GM18499 (cell line): Measurements from ENCODE around the gene CDKAL1.

Source experiments
- ATAC-seq: cut with Tn5 transposase; IDR thresholded peaks from one replicate; pipeline ENCODE4 v1.9.1; 2021; ENCODE audit warnings: moderate number of reproducible peaks; ENCODE audit not compliant: insufficient read depth, unreplicated experiment

The CDKAL1 gene

DNA sequence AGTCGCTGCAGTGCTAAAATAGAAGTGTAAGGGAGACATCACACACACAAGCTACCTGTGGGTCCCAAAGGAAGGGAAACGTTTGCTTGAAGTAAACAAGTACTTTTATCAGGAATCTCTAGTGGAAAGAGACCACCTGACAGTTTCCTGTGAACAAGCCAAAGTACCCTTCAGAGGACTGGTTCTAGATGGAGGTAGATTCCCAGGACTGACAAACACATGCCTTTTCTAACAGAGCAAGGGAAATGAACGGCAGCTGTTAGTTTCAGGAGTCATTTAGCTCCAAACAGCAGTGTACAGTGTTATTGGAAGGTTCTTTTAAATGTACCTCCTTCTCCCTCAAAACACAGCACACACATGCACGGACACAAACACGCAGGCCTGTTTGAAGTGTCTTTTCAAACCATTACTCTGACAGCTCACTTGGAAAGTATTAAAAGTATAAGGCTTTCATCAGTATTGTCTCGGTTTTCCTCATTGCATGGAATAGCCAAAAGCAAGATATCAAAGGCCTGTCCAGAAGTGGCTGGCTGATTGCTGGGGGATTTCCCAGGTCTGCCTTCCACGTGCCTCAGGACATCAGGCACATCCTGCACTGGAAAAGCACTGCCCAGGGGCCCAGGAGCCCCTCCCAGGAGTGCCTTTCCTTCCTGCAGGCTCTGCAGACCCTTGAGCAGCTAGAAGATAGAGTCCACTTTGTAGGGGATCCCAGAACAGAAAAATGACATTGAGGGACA, 666.0 kb downstream of the CDKAL1 start:
- ATAC-seq, result no peak

DNA sequence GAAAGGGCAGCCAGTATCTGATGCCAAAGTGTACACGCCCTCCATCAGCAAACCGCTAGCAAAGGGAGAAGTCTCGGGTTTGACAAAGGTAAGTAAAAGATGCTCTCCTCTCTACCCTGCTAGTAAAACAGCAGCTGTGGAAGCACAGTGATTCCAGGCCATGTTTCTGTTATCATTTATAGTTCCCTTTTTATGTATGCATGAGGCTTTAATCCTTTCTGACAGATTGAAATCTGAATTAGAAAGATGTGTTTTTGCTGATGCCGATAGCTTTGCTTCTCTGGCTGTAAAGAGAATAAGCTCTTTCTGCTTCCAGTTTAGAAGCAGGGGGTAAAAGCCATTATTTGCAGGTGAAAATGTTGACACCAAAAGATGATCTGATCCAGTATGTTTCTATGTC, 666.9 kb downstream of the CDKAL1 start:
- no peak for ATAC-seq

DNA sequence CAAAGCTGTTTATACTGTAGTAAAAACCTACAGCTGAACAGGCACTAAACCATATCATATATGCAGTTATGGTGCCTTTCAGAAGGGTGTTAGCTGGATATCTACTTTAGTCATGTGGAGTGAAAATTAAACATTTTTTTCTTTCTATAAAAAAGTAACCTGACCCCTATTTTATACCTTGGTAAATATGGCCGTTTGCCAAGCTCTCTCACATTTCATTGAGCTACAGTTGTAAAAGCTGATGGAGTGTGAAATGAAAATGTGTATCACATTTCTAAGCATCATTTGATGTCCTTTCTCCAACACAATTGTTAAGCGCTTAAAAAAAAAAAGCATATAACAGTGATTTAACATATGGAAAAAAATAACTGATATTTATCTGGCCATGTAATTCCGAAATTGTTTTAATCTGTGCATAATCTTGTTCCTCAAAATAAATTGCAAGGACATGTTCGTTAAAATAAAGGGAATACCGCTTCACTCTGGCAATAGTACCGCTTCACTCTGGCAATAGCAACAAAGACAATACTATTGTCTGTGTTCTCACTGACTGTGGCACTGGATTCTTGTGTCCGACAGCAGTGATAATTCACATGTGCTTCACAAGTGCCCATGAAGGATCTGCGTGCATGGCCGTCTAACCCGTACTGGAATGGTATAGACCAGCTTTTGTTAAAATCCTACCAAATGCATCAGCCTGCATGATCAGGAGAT, 667.5 kb downstream of the CDKAL1 start:
- ATAC-seq, result no peak

DNA sequence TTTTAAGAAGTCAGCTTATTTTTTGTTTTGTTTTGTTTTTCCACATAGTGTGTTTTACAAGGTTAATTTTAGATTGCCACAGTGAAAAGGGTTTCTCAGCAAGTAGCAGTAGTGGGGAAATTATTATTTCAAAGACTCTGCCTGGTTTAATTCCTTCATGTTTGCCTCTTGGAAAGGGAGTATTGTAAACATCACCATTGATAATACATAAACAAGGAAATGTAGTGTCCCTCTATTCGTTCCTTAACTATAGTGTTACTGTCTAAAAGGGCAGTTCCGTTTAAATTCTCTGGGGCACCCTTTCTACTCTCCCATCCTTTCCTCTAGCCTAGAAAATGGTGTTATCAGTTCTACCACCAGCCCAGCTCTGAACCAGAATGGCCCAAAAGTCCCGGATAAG, 668.3 kb downstream of the CDKAL1 start:
- ATAC-seq, result no peak

DNA sequence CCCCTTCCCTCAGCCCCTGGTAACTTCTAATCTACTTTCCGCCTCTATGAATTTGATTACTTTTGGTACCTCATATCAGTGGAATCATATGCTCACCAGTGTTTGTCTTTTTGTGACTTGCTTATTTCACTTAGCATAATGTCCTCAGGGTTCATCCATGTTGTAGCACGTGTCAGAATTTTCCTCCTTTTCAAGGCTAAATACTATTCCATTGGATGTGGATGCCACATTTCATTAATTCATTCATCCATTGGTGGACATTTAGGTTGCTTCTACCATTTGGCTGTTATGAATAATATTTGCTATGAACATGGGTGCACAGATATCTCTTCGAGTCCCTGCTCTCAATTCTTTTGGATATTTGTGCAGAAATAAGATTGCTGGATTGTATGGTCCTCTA, 670.7 kb downstream of the CDKAL1 start:
- no peak for ATAC-seq

DNA sequence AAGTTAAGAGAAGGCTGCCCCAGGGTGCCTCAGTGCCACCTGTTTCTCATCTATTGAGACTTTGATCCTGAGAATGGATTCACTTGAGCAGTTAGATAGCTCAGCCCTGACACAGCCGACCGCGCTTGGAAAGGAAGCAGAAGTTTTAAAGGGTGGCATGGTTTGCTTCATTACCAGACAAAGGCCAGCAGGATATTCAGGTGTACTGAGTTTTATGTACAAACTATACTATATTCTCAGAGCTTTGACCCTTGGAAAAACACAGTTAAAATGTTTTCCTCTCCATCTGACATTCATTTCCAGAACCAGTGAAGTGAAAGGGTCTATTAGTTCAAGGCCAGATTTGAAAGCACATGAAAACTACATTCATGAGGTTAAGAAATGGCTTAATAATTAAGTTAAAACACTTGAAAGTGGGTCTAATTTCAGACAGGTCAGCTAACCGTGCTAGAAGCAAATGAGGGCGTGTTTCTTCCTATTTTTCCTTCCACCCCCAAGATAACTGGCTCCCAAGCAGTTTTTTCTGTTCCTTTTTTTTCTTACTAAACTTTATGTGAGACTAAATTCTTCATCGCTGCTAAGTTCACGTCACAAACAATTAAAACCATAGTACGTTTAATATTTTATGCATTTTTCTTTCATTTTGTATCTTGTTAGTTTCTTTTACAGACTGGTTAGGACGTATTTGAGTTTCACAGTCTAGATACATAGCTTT, 674.0 kb downstream of the CDKAL1 start:
- no peak for ATAC-seq

DNA sequence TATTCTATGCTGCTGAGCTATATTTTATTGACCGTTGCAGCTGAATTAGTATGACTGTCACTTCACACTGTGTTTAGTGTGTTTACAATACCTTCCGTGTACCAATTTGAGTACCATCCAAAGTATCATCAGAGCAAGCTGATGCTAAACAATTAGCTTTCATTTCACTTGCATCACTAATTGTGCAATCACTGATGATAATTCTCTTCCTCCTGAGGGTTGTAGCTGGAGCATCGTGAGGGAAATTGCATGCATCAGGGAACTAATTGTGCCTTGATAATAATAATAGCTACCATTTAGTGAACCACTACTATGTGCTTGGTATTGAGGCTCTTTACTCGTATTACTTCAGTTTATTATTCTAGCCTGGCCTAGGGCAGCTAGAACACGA, 674.5 kb downstream of the CDKAL1 start:
- no peak for ATAC-seq

DNA sequence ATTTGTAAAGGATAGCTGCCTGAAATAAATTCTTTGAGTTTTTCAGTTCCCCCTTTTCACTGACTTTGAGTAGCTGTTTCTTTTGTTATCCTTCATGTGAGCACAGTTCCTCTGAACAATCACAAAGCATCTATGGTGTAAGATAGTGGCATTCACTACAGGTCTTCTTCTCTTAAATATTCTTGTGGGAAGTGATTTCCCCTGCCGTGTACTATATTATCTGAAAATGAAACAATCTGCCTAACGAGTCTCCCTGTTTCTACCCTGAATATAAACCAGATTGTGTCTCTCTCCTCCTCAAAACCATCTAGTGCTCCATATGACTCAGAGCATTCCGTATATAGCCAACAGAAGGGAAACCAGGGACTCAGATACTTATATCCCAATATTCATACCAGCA, 679.2 kb downstream of the CDKAL1 start:
- ATAC-seq, result peak; percentile 58

DNA sequence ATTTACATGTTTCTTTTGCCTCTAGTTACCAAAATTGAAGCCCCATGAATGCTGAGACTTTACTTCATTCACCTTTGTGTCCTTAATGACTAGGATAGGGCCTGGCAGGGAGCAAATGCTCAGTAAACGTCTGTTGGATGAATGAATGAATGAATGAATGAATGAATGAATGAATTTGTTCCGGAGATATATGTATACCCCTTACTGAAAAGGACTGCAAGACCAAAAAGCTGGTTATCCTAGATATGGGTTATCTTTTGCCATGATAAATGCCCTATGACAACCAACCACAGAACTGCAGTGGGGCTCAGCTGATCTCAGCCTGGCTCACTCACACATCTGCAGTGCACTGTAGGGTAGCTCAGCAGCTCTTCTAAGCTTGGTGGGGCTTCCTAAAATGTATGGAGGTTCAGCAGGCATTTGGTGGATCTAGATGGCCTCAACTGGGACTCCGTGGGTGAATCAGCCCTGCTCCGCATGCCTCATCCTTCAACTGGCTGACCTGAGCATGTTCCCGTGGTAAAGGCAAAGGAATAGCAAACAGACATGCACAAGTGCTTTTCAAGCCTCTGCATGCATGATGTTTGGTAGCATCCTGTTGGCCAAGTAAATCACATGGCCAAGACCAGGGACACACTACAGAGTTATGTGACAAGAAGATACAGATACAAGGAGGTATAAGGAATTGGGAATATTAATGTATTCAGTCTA, 680.6 kb downstream of the CDKAL1 start:
- no peak for ATAC-seq

DNA sequence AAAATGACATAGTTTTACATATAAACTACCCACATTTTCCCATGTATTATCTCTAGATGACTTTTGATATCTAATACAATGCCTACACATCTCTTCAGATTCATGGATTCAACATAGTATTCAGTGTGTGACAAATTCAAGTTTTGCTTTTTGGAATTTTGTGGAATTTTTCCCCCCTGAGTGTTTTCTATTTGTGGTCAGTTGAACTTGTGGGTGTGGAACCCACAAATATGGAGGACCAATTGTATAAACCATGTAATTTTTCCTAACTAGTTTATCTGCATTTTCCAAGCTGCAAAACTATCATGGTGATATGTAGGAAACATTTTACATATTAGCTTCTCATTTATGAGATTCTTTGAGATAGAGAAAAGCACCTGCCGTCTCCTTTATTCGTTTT, 685.0 kb downstream of the CDKAL1 start:
- ATAC-seq, result no peak

DNA sequence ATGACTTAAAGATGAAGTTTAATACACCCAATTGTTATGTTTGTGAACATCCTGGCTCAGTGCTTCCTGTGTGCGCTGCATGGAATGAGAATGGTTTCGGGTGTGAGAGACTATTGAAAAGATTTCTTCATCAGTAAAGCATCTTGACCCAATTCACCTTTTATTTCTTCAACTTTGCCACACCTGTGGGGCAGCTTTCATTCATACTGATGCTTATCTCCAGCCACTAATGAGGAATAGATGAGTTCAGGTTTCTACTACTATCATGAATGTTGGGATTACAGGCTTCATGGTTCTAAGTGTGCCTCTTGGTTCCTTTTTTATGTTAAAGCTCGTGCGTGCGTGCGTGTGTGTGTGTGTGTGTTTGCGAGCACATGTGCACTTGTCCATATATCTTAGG, 685.6 kb downstream of the CDKAL1 start:
- no peak for ATAC-seq

DNA sequence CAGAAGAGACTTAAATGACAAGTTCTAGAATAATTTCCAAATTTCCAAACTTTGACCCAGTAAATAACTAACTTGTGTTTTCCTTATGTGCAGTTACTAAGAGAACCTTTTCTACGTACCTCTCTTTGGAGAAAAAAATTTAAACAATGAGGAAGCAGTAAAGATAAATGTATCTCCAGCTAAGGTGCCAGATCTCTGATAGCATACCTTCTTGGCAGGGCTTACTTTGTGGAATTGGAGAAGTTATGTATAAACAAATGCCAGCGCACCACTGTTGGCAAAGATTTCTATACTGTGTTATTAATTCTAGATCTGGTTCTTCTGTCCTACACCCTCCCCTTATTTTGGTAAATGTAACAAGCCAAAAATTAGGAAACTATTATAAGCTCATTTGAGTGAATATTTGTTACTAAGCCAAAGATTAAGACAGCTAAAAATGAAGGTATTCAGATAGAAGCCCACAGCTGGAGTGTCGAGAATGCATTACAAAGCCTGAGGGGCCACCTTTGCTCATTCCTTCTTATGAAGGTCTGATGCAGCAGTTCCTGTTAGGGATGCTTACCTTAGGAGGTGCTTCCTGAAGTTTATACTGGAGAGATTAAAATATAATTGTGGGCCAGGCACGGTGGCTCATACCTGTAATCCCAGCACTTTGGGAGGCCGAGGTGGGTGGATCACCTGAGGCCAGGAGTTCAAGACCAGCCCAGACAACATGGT, 686.2 kb downstream of the CDKAL1 start:
- no peak for ATAC-seq

DNA sequence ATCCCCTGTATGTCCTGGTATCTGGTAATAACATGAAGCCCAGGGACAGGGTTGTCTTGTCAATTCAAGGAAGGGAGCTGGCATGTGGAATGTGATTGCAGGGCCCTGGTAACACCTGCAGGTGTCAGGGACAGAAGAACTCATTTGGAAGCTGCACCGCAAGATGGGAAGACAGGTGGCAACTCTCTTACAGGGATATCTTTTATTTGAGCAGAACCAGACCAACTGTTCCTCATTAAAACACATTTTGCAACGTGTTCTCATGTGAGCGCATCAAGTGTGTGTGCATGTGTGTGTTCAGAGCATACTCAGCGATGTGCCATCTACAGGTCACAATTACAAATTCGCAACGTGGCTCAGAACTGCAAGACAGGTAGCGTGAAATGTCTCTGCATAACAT, 688.4 kb downstream of the CDKAL1 start:
- ATAC-seq, result no peak

DNA sequence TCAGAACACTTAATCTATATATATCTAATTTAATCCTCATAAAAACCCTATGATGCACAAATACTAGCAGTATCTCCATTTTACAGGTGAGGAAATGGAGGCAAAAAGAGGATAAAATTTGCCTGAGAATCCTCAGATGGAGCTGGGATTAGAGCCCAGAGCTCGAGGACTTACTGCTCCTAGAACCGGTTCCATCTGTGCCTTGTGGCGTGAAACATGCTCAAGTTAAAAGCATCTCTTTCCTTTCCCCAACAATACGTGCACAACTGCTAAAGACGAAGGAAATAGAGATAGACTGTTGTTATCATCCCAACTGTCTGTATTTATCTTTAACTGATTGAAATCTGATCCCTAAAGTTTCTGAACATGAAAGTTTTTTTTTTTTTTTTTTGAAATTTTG, 691.7 kb downstream of the CDKAL1 start:
- ATAC-seq, result no peak

DNA sequence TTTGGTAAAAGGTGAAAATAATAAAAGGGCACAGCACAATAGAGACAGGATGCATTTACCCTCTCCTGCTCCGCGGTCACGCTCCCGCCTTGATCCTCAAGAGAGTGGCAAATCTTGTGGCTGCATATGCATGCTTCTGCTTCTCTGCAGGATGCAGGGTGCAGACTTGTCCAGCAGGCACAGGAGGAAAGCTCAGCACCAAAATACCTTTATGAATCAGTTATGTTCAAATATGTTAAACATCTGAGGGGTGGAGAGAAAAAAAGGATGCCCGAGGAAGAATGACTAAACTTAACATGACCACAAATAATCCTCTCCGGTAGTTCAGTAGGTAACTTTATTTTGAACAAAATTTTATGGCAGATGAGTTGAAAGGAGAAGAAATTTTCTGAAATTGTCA, 693.2 kb downstream of the CDKAL1 start:
- ATAC-seq, result no peak

DNA sequence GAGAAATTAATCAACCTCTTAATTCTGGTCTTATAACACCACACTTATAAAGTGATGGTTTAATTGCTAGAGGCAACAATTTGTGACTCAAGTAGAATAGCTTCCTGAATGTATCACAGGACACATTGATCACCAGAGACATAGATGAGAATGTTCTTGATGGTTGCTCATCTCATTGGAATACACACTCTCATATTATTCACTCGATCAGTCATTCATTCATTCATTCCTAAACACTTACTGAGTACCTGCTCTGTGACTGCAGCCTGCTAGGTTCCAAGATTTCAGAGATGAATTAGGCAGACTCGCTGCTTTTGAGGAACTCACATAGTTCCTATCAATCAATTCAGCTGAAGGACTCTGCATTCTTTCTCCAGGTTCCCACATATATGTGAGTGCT, 694.2 kb downstream of the CDKAL1 start:
- no peak for ATAC-seq

DNA sequence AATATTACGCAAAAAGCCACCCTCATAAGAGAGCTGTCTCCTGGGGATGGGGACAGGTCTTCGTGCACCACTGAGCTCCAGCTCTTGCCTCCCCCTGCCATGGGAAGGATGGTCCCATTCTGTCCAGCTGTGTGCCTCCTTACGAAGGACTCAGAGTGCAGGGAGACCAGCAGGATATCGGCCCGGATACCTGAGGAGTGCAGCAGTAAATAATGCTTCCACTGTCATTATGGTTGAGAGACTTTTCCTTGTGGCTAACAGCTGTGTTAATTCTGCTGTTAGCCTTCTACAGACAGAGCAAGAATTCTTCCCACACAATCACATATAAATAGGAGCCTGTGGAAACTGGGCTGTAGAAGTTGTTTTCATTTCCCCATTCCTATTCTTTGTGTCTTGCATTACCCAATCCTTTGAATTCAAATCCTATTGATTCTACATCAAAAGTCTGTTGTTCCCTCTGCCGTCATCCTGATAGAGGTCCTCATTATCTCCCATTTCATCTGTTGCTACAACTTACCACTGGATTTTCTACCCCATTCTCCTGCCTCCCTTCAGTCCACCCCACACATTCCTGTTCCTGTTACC, 694.7 kb downstream of the CDKAL1 start:
- ATAC-seq, result no peak

DNA sequence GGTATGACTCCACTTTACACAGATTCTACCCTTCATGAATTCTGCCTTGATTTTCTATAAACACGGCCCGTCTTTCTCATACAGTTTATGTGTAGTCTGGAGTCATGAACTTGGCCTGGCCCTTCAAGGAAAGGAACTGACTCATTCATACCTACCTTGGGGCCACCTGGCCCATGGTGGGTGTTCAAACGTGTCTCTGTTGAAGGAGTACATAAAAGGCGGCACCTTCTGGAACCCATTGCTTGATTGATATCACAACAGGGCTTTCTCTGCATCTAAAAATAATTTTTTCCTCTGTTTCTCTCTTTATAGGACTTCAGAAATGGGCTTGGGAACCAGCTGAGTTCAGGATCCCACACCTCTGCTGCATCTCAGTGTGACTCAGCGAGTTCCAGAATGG, 696.3 kb downstream of the CDKAL1 start:
- ATAC-seq, result no peak

DNA sequence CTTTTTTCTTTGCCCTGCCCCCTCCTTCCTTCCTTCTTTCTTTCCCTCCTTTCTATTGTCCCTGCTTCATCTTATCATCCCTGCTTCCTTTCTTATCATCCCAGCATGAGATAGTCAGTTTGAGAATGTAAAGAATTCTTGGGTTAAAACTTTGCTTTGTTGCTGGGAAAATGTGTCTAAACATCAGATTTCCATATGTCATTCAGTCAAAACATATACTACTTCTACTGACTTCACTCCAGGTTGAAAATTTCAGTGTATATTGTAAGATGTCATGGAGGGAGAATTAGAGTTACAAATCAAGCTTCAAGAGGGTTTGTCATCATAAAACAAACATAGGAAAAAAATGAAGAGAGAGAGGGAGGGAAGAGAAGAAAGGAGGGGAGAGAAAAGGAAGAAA, 700.9 kb downstream of the CDKAL1 start:
- no peak for ATAC-seq

DNA sequence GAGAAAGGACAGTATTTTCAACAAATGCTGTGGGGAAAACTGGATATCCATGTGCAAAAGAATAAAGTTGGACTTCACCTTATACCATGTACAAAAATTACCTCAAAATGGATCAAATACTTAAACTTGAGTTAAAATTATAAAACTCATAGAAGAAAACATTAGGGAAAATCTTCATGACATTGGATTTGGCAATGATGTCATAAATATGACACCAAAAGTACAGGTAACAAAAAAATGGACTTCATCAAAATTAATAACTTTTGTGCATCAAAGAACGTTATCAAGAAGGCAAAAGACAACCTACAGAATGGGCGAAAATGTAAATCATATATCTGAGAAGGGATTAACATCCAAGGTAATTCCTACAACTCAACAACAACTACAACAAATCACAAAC, 704.0 kb downstream of the CDKAL1 start:
- ATAC-seq, result no peak
